Immature natural killer cell (primary cell): ENCODE data around the gene PSMC3. TPM values are rescaled to one million over a fixed set of nuclear protein-coding genes. Genes with fewer than 3 reads are reported as not detected.

Source experiments
- DNase-seq, 3 donors: peaks; one replicate each; pipeline ENCODE4 v3.0.0; 2022; ENCODE audit warnings: mixed read lengths in 1 of 3
- H3K27ac Mint-ChIP-seq, 6 donors: one replicate each; pipeline ENCODE4 v1.8.0; 2020; ENCODE audit warnings: mixed read lengths in 6 of 6, mild to moderate bottlenecking in 5 of 6, inconsistent platforms in 4 of 6, moderate library complexity in 3 of 6
- H3K27me3 Mint-ChIP-seq, 3 donors: one replicate each; pipeline ENCODE4 v1.8.0; 2020 to 2021; ENCODE audit warnings: low read depth in 3 of 3, mild to moderate bottlenecking in 3 of 3, mixed read lengths in 3 of 3, moderate library complexity in 3 of 3, inconsistent platforms in 1 of 3
- H3K36me3 Mint-ChIP-seq, 3 donors: one replicate each; pipeline ENCODE4 v1.8.0; 2020; ENCODE audit warnings: mixed read lengths in 3 of 3, inconsistent platforms in 2 of 3, mild to moderate bottlenecking in 2 of 3
- H3K4me1 Mint-ChIP-seq, 2 donors: one replicate each; pipeline ENCODE4 v1.8.0; 2020; ENCODE audit warnings: inconsistent platforms in 2 of 2, mild to moderate bottlenecking in 2 of 2, mixed read lengths in 2 of 2, moderate library complexity in 1 of 2
- H3K4me3 Mint-ChIP-seq, 5 donors: one replicate each; pipeline ENCODE4 v1.8.0; 2020; ENCODE audit warnings: mild to moderate bottlenecking in 5 of 5, mixed read lengths in 5 of 5, inconsistent platforms in 3 of 5, moderate library complexity in 3 of 5
- H3K9me3 Mint-ChIP-seq, 6 donors: one replicate each; pipeline ENCODE4 v1.8.0; 2020; ENCODE audit warnings: mild to moderate bottlenecking in 6 of 6, mixed read lengths in 6 of 6, inconsistent platforms in 4 of 6, moderate library complexity in 3 of 6
- polyA plus RNA-seq, 3 donors: library from polyadenylated mRNA; unstranded; fragments of 300-500 nt; fragmentation: Illumina TruSeq; gene quantifications; one replicate each; pipeline ENCODE4 v1.2.3, GENCODE V29; 2021

The PSMC3 gene
- polyA plus RNA-seq, 3 donors from 2014 or later, result 157 to 207 (median 184) TPM

DNA sequence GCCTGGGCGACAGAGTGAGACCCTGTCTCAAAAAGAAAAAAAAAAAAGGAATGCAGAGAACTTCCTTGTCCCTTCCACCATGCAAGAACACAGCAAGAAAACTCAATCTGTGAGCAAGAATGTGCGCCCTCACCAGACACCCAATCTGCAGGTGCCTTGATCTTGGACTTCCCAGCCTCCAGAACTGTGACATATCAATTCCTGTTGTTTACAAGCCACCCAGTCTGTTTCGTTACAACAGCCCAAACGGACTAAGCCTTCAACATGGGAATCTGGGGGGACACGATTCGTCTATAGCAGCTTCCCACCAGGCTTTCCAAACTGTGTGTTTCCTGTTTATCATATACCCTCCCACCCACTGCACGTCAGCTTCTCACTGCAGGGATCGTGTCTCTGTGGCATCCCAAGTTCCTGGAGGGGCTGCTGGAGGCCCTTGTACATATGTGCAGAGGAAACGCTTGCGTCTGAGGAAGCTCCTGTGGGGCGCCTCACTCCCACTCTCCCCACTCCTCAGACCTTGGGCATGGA, 11.0 kb upstream of the PSMC3 start:
- H3K36me3 Mint-ChIP-seq, result no peaks in the 10 kb centered on the region
- peaks cover 0 to 3% (median 2%) of the 10 kb centered on the region in 3 donors for H3K27me3 Mint-ChIP-seq
- DNase-seq, result no peak
- no peak overlapping the region for H3K27ac Mint-ChIP-seq
- H3K4me1 Mint-ChIP-seq, result no peaks in the 10 kb centered on the region
- H3K9me3 Mint-ChIP-seq, result no peaks in the 10 kb centered on the region
- no peak overlapping the region for H3K4me3 Mint-ChIP-seq

DNA sequence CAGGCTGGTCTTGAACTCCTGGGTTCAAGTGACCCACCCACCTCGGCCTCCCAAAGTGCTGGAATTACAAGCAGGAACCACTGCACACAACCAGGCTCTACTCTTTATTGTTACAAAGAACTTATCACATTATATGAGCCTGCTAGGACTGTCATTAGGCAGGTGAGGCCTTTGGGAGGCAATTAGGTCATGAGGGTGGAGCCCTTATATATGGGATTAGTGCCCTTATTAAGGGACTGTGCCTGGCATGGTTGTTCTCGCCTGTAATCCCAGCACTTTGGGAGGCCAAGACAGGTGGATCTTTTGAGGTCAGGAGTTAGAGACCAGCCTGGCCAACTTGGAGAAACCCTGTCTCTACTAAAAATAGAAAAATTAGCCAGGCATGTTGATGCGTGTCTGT, 10.5 kb upstream of the PSMC3 start:
- H3K27me3 Mint-ChIP-seq, result peaks cover 0 to 3% (median 2%) of the 10 kb centered on the region in 3 donors
- DNase-seq, result no peak
- H3K27ac Mint-ChIP-seq, result no peak overlapping the region
- H3K9me3 Mint-ChIP-seq, result no peaks in the 10 kb centered on the region
- no peak overlapping the region for H3K4me3 Mint-ChIP-seq
- no peaks in the 10 kb centered on the region for H3K36me3 Mint-ChIP-seq
- H3K4me1 Mint-ChIP-seq, result no peaks in the 10 kb centered on the region

DNA sequence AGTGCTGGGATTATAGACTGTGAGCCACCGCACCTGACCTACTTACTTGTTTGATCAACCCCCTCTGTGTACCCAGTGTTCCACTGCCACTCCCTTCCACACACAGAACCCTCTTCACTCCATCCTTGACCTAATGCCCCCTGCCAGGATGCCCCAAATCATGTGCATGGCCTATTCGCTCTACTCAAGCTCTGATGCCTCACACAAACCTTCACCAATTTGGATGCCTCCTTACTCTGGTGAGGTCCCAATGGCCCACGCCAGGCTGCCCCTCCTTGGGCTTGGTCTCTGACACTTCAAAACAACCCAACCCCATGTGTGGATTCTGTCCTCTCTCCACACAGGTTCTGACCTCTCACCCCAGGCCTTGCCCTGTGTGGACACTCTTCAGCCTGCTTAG, 9.4 kb upstream of the PSMC3 start:
- Mint-ChIP-seq H3K36me3 (no peaks in the 10 kb centered on the region), H3K27me3 (peaks cover 0 to 4% (median 3%) of the 10 kb centered on the region in 3 donors), H3K4me3 (no peak overlapping the region), H3K9me3 (no peaks in the 10 kb centered on the region), H3K27ac (peak overlapping the region in 1 of 6 donors; percentile 40), H3K4me1 (no peaks in the 10 kb centered on the region)
- no peak for DNase-seq

- H3K9me3 Mint-ChIP-seq, result no peaks in the 10 kb centered on the region
- no peak for DNase-seq
- no peak overlapping the region for H3K4me3 Mint-ChIP-seq
- peaks cover 0 to 4% (median 3%) of the 10 kb centered on the region in 3 donors for H3K27me3 Mint-ChIP-seq
- no peaks in the 10 kb centered on the region for H3K4me1 Mint-ChIP-seq
- H3K27ac Mint-ChIP-seq, result no peak overlapping the region
- no peaks in the 10 kb centered on the region for H3K36me3 Mint-ChIP-seq
These were observed 8.0 kb upstream of the PSMC3 start for GRCh38 chr11:47434011-47434786.

DNA sequence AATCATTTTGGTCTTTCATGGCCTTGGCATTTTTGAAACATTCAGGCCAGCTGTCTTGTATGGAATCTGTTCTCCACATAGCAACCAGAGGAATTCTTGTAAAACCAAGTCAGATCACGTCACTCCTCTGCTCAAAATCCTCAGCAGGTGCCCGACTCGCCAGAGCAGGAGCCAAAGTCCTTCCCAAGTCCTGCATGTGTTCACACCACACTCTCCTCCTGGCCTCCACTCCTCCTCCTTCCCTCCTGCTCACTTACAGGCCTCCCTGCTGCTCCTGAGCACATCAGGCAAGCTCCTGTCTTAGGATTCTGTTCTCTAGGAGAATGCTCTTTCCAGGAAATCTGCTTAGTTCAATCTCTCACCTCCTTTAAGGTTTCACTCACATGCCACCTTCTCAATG, 6.9 kb upstream of the PSMC3 start:
- no peak for DNase-seq
- H3K4me1 Mint-ChIP-seq, result no peaks in the 10 kb centered on the region
- no peak overlapping the region for H3K4me3 Mint-ChIP-seq
- H3K9me3 Mint-ChIP-seq, result no peaks in the 10 kb centered on the region
- no peak overlapping the region for H3K27ac Mint-ChIP-seq
- no peaks in the 10 kb centered on the region for H3K36me3 Mint-ChIP-seq
- peaks cover 0 to 4% (median 2%) of the 10 kb centered on the region in 3 donors for H3K27me3 Mint-ChIP-seq

GRCh38 chr11:47431356-47432083, 5.3 kb upstream of the PSMC3 start:
- H3K27ac Mint-ChIP-seq, result no peak overlapping the region
- no peaks in the 10 kb centered on the region for H3K36me3 Mint-ChIP-seq
- H3K4me3 Mint-ChIP-seq, result no peak overlapping the region
- peaks cover 2 to 3% of the 10 kb centered on the region in 2 donors for H3K4me1 Mint-ChIP-seq
- no peak for DNase-seq
- peaks cover 0 to 4% (median 2%) of the 10 kb centered on the region in 3 donors for H3K27me3 Mint-ChIP-seq
- no peaks in the 10 kb centered on the region for H3K9me3 Mint-ChIP-seq

DNA sequence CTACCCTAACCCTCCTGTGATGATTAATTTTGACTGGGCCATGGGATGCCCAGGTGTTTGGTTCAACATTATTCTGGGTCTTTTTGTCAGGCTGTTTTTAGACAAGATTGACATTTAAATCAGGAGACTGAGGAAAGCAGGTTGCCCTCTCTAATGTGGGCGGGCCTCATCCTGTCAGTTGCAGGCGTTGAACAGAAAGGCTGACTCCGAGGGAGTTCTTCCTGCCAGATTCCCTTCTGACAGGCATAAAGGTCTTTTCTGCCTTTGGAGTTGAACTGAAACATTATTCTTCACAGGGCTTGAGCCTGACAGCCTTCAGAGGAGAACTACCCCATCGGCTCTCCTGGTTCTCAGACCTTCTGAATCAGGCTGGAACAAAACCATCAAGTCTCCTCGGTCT, 4.3 kb upstream of the PSMC3 start:
- no peak for DNase-seq
- Mint-ChIP-seq H3K27ac (no peak overlapping the region), H3K27me3 (peaks cover 2 to 8% (median 4%) of the 10 kb centered on the region in 3 donors)

GRCh38 chr11:47425611-47426010, 628 bp downstream of the PSMC3 start:
- Mint-ChIP-seq H3K27me3 (peaks cover 2 to 10% (median 4%) of the 10 kb centered on the region in 3 donors), H3K4me1 (peaks cover 23 to 33% of the 10 kb centered on the region in 2 donors), H3K4me3 (peak overlapping the region; percentile 99 to 100 (median 99)), H3K36me3 (peaks cover 3 to 17% (median 15%) of the 10 kb centered on the region in 3 donors), H3K9me3 (no peaks in the 10 kb centered on the region), H3K27ac (peak overlapping the region; percentile 92 to 99 (median 98))
- DNase-seq, result no peak

More for the DNA sequence above, 4.3 kb upstream of the PSMC3 start:
- Mint-ChIP-seq H3K4me1 (peaks cover 9 to 13% of the 10 kb centered on the region in 2 donors), H3K4me3 (no peak overlapping the region), H3K9me3 (no peaks in the 10 kb centered on the region), H3K36me3 (peaks cover 0 to 4% (median 0%) of the 10 kb centered on the region in 3 donors)

- Mint-ChIP-seq H3K27ac (peak overlapping the region in 1 of 6 donors; percentile 71), H3K9me3 (no peaks in the 10 kb centered on the region), H3K27me3 (peaks cover 2% of the 10 kb centered on the region in 3 donors), H3K4me1 (peaks cover 2% of the 10 kb centered on the region in 2 donors), H3K36me3 (peaks cover 8 to 18% (median 13%) of the 10 kb centered on the region in 3 donors), H3K4me3 (no peak overlapping the region)
- DNase-seq, result no peak
These were observed 7.6 kb downstream of the PSMC3 start for GRCh38 chr11:47418454-47419259.

DNA sequence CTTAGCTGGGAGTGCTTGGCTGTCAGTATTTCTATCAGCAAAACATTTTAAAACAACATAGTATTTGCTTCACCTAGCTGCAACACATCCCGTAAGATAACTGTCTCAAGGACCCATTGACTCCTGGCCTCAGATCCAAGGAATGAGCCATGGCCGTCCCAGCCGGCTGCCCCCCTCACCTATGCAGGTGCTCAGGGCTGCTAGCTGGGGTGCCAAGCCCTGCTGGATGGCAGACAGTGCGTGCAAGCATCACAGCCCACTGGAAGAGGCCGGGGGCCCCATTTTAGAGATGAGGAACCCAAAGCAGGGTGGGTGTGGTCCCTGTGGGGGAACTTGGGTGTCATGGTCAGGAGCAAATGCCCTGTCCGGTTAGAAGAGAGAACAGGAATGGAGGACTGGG, 8.5 kb downstream of the PSMC3 start:
- Mint-ChIP-seq H3K4me1 (peaks cover 0 to 2% of the 10 kb centered on the region in 2 donors), H3K9me3 (no peaks in the 10 kb centered on the region), H3K36me3 (peaks cover 8 to 18% (median 13%) of the 10 kb centered on the region in 3 donors), H3K27me3 (peaks cover 2% of the 10 kb centered on the region in 3 donors), H3K27ac (no peak overlapping the region), H3K4me3 (no peak overlapping the region)
- DNase-seq, result no peak

- Mint-ChIP-seq H3K4me1 (no peaks in the 10 kb centered on the region), H3K27me3 (peaks cover 2% of the 10 kb centered on the region in 3 donors), H3K27ac (no peak overlapping the region), H3K36me3 (peaks cover 5 to 15% (median 10%) of the 10 kb centered on the region in 3 donors), H3K9me3 (no peaks in the 10 kb centered on the region), H3K4me3 (no peak overlapping the region)
- no peak for DNase-seq
These were observed 10.2 kb downstream of the PSMC3 start for GRCh38 chr11:47415949-47416472.

GRCh38 chr11:47415091-47415854, 11.0 kb downstream of the PSMC3 start:
- Mint-ChIP-seq H3K36me3 (peaks cover 5 to 14% (median 10%) of the 10 kb centered on the region in 3 donors), H3K27ac (no peak overlapping the region), H3K27me3 (peaks cover 2% of the 10 kb centered on the region in 3 donors), H3K4me1 (no peaks in the 10 kb centered on the region), H3K9me3 (no peaks in the 10 kb centered on the region), H3K4me3 (no peak overlapping the region)
- DNase-seq, result no peak

- Mint-ChIP-seq H3K36me3 (peaks cover under 1 to 8% (median 5%) of the 10 kb centered on the region in 3 donors), H3K4me1 (no peaks in the 10 kb centered on the region), H3K4me3 (no peak overlapping the region), H3K27me3 (peaks cover 0 to 2% (median 1%) of the 10 kb centered on the region in 3 donors), H3K9me3 (no peaks in the 10 kb centered on the region), H3K27ac (no peak overlapping the region)
- DNase-seq, result no peak
These were observed 11.6 kb downstream of the PSMC3 start for GRCh38 chr11:47414685-47415070.
